DND-41 (cell line): ENCODE results near the gene FGR.

Experiments
- ATAC-seq: fragments of 200-7000 bp; cut with Tn5 transposase; 3 replicates; pipeline ENCODE4 v1.9.1; 2021; ENCODE audit warnings: low read depth; ENCODE audit not compliant: insufficient read depth
- DNase-seq: peaks from one replicate; pipeline ENCODE4 v3.0.0-alpha.2; 2020
- H2AFZ ChIP-seq: 2 replicates; pipeline ENCODE4 v1.6.0; 2012; ENCODE audit warnings: low read depth, low read length
- H3K27ac ChIP-seq: 2 replicates; pipeline ENCODE4 v1.5.1; 2012; ENCODE audit warnings: low read length, inconsistent platforms
- H3K27me3 ChIP-seq: fragments of 200-600 bp; sonication (generic); 2 replicates; pipeline ENCODE4 v1.6.0; 2012; ENCODE audit warnings: low read length, mild to moderate bottlenecking, inconsistent platforms; ENCODE audit not compliant: insufficient read depth, poor library complexity
- H3K36me3 ChIP-seq: 2 replicates; pipeline ENCODE4 v1.5.1; 2012; ENCODE audit warnings: low read length, inconsistent platforms; ENCODE audit not compliant: insufficient read depth
- H3K4me1 ChIP-seq: 2 replicates; pipeline ENCODE4 v1.5.1; 2012; ENCODE audit warnings: mild to moderate bottlenecking, low read length; ENCODE audit not compliant: insufficient read depth
- H3K4me2 ChIP-seq: 2 replicates; pipeline ENCODE4 v1.6.0; 2012; ENCODE audit warnings: mild to moderate bottlenecking, moderate library complexity, low read length, inconsistent platforms; ENCODE audit not compliant: insufficient read depth
- H3K4me3 ChIP-seq, 2 experiments: fragments of 200-600 bp in 1 of 2; shearing (Covaris generic) in 1 of 2; 2 replicates each; pipeline ENCODE4 v1.5.1; 2012 to 2016; ENCODE audit warnings: inconsistent platforms in 2 of 2, low read length in 2 of 2, mild to moderate bottlenecking in 2 of 2, low read depth in 1 of 2, moderate library complexity in 1 of 2
- H3K79me2 ChIP-seq: 2 replicates; pipeline ENCODE4 v1.6.0; 2012; ENCODE audit warnings: low read length, inconsistent platforms; ENCODE audit not compliant: insufficient read depth
- H3K9ac ChIP-seq: 2 replicates; pipeline ENCODE4 v1.6.0; 2012; ENCODE audit warnings: low read depth, mild to moderate bottlenecking, inconsistent platforms, low read length, moderate library complexity
- H3K9me3 ChIP-seq: 2 replicates; pipeline ENCODE4 v1.5.1; 2012; ENCODE audit warnings: low read length, moderate library complexity, mild to moderate bottlenecking, inconsistent platforms; ENCODE audit not compliant: insufficient read depth, severe bottlenecking
- H4K20me1 ChIP-seq: 2 replicates; pipeline ENCODE4 v1.6.0; 2012; ENCODE audit warnings: low read length; ENCODE audit not compliant: insufficient read depth
- EZH2 ChIP-seq: IDR thresholded peaks from 3 replicates; pipeline ENCODE4 v1.6.1; 2012; ENCODE audit warnings: borderline replicate concordance, low read depth, mild to moderate bottlenecking, moderate library complexity, low read length, inconsistent platforms; ENCODE audit not compliant: severe bottlenecking
- TF ChIP-seq, protein P1 (sequence below): IDR thresholded peaks from 2 replicates; pipeline ENCODE4 v1.5.1; 2012; ENCODE audit warnings: borderline replicate concordance, low read length, moderate library complexity, mild to moderate bottlenecking; ENCODE audit not compliant: poor library complexity, severe bottlenecking; ENCODE audit errors: extremely low read depth

FGR gene

DNA sequence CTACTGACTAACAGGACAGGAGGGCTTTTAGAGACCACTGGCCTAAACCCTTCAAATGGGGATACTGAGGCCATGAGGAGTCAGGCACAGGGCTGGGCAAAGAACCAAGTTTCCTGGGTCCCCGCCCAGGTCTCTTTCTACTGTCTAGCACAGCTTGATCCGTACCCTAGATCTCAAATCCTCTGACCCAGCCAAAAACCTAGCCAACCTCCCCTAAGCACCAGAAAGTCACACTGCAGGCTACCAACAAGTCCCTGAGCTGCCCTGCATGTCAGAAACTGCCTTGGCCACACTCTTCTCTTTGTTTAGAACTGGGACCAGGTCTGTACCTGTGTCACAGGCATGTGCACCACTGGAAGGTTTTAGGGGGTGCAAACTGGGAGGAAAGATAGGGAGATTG, 64.6 kb downstream of the FGR start:
- Histone ChIP-seq H3K27ac (no peak overlapping the region), H4K20me1 (peaks cover 86% of the 10 kb centered on the region), H3K79me2 (peaks cover 96% of the 10 kb centered on the region), H3K9me3 (no peaks in the 10 kb centered on the region), H3K9ac (no peak overlapping the region), H3K4me3 (no peak overlapping the region), H3K4me1 (peaks cover 3% of the 10 kb centered on the region; the same call in 1 of the 2 replicates), H3K4me2 (no peak overlapping the region), H3K36me3 (peaks cover 13% of the 10 kb centered on the region), H3K27me3 (no peaks in the 10 kb centered on the region), H2AFZ (no peak overlapping the region)
- DNase-seq: no peak
- TF ChIP-seq EZH2: no peak
- TF ChIP-seq, protein P1, sequence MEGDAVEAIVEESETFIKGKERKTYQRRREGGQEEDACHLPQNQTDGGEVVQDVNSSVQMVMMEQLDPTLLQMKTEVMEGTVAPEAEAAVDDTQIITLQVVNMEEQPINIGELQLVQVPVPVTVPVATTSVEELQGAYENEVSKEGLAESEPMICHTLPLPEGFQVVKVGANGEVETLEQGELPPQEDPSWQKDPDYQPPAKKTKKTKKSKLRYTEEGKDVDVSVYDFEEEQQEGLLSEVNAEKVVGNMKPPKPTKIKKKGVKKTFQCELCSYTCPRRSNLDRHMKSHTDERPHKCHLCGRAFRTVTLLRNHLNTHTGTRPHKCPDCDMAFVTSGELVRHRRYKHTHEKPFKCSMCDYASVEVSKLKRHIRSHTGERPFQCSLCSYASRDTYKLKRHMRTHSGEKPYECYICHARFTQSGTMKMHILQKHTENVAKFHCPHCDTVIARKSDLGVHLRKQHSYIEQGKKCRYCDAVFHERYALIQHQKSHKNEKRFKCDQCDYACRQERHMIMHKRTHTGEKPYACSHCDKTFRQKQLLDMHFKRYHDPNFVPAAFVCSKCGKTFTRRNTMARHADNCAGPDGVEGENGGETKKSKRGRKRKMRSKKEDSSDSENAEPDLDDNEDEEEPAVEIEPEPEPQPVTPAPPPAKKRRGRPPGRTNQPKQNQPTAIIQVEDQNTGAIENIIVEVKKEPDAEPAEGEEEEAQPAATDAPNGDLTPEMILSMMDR: no peak
- no peak for ATAC-seq

DNA sequence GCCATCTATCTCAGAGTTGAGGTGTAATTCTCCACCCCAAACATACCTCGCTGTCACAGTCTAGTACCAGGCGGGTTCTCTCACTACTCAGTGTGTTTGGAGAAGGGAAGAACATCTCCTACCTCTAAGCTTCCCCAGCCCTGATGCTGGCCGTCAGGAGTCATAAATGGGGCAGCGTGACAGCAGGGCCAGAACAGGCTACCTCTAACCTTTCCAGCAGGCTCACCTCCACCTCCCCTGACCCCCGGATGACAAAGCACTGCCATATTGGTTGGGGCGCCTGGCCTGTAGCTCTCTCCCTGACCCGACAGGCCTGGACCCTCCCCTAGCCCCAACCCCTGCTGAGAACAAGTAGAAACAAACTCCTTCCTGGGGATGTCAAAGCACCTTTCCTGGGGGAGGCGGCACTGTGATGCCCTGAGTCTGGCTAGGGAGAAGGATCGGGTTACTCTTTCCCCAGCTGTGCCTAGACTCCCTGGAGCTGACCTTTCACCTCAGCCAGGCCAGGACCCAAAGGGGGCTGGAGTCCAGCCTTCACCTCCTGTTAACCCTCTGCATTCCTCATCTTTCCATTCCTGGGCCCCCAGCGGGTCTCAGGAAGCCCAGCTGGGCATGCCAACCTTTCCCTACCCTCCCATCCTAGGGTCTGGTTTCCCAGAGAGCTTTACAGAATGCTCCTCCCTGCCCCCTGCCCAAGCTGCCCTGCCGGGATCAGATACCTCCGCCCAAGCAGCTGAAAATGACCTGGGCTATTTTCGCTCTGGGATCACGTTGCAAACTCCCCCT, 65.3 kb downstream of the FGR start:
- Histone ChIP-seq H2AFZ (no peak overlapping the region), H3K79me2 (peaks cover 98% of the 10 kb centered on the region), H3K9ac (no peak overlapping the region), H3K9me3 (no peaks in the 10 kb centered on the region), H3K4me1 (peaks cover 3% of the 10 kb centered on the region; the same call in 1 of the 2 replicates), H3K4me2 (no peak overlapping the region), H4K20me1 (peaks cover 88% of the 10 kb centered on the region), H3K27me3 (no peaks in the 10 kb centered on the region), H3K36me3 (peaks cover 15% of the 10 kb centered on the region), H3K27ac (no peak overlapping the region), H3K4me3 (no peak overlapping the region)
- ATAC-seq (no peak), DNase-seq (no peak)
- no peak for TF ChIP-seq EZH2
- TF ChIP-seq, protein P1: no peak

DNA sequence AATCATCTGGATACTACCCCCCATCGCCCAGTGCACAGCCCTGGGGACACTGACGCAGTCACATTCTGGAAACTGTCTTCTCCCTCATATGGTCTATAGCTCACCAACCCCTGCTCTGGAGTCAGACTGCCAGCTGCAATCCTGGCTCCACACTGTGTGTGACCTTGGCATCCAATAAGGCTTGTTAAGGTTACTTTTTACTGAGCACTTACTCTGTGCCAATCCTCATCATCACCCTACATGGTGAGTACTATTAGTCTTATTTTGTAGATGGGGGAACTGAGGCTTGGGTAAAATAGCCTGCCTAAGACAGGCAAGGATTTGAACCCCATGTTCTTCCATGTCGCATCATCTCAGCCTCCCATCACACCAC, 65.9 kb downstream of the FGR start:
- ATAC-seq: no peak
- no peaks in the 10 kb centered on the region for H3K9me3 ChIP-seq
- peaks cover 3% of the 10 kb centered on the region; the same call in 1 of the 2 replicates for H3K4me1 ChIP-seq
- no peak for DNase-seq
- H3K9ac ChIP-seq: no peak overlapping the region
- peaks cover 15% of the 10 kb centered on the region for H3K36me3 ChIP-seq
- no peaks in the 10 kb centered on the region for H3K27me3 ChIP-seq
- H3K4me2 ChIP-seq: no peak overlapping the region
- H4K20me1 ChIP-seq: peaks cover 88% of the 10 kb centered on the region
- peaks cover 98% of the 10 kb centered on the region for H3K79me2 ChIP-seq
- H3K4me3 ChIP-seq: no peak overlapping the region
- no peak overlapping the region for H3K27ac ChIP-seq
- TF ChIP-seq, protein P1: no peak
- no peak for TF ChIP-seq EZH2
- no peak overlapping the region for H2AFZ ChIP-seq
